Measurements from ENCODE around the gene PTPRR.

PTPRR gene

DNA sequence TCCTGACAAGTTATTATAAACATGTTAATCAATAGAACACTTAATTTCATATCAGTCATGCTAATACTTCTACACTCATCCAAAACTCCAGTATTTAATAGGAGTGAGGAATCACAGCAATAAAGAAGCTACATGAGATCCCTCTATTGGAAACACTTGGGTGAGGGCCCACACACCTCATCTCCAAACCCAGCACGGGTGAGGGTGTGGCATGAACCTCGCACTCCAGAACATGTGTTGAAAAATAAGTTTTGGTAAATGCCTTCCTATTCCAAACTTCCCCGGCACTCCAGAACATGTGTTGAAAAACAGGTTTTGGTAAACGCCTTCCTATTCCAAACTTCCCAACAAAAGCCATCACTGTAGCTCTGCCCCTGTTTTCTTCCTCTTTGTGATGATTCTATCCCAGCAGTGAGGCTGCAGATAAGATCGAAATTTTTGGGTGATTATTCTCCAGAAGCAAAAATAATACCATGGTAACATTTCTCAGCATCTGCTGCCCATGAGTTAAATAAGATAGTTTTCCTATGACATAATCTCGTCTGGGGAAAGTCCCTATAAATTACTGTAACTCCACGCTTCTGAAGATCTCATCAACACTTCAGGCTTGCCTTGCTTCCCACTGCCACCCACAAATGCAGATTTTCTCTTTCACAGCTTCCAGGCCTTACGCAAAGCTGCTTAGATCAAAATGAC is 258.9 kb downstream of the PTPRR start:
- Histone ChIP-seq H3K4me1 (ENCODE audit: insufficient read depth, insufficient read length) (no peaks in the 10 kb centered on the region), H3K27me3 (ENCODE audit: insufficient read depth, insufficient read length) (no peaks in the 10 kb centered on the region), H3K36me3 (ENCODE audit: insufficient read depth, insufficient read length, low read length) (no peaks in the 10 kb centered on the region), H3K9ac (ENCODE audit: insufficient read length, low read depth) (no peak overlapping the region), H3K4me3 (ENCODE audit: insufficient read length, low read depth) (no peak overlapping the region), H3K9me3 (ENCODE audit: insufficient read depth, low read length) (no peaks in the 10 kb centered on the region)
- no peak for TF ChIP-seq SUZ12 (IDR thresholded peaks at IDR 0.05; ENCODE audit: extremely low read depth, insufficient read depth, insufficient read length)
- TF ChIP-seq ZNF274 (IDR thresholded peaks at IDR 0.05; ENCODE audit: low read depth, low read length), result no peak
- no peak for TF ChIP-seq YY1 (IDR thresholded peaks at IDR 0.05; ENCODE audit: insufficient read depth, insufficient read length)
- DNase-seq (ENCODE audit: low read depth, low spot score), result no peak

DNA sequence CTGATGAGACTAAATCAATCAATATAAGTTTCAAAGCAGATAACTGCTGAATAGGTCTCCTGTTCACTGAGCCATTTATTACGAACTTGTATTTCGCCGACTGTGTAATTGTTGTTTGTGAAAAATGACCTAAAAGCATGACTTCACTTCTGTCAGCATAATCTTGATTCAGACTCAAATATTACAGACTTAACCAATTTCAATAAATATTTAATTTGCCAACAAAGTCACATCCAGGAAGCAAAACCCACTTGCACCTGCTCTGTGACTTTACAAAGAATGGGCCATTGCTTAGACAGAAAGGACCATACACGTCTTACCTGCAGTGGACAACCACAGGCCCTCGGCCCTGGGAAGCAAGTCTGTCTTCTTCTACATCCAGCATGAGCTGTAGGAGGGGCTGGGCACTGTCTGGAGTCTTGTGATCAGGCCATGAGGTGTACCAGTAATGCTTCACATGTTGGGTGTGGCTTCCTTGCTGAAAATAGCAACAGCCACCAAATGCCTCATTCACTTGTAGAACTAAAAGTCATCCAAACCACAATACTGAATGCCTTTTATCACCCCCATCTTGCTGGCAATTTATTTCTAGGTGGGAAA is 259.8 kb downstream of the PTPRR start:
- no peak overlapping the region for H3K4me3 ChIP-seq (ENCODE audit: insufficient read length, low read depth)
- no peak for DNase-seq (ENCODE audit: low read depth, low spot score)
- H3K4me1 ChIP-seq (ENCODE audit: insufficient read depth, insufficient read length), result no peaks in the 10 kb centered on the region
- H3K9ac ChIP-seq (ENCODE audit: insufficient read length, low read depth), result no peak overlapping the region
- no peaks in the 10 kb centered on the region for H3K36me3 ChIP-seq (ENCODE audit: insufficient read depth, insufficient read length, low read length)
- no peaks in the 10 kb centered on the region for H3K27me3 ChIP-seq (ENCODE audit: insufficient read depth, insufficient read length)
- no peaks in the 10 kb centered on the region for H3K9me3 ChIP-seq (ENCODE audit: insufficient read depth, low read length)
- TF ChIP-seq YY1 (IDR thresholded peaks at IDR 0.05; ENCODE audit: insufficient read depth, insufficient read length) (no peak), ZNF274 (IDR thresholded peaks at IDR 0.05; ENCODE audit: low read depth, low read length) (no peak), SUZ12 (IDR thresholded peaks at IDR 0.05; ENCODE audit: extremely low read depth, insufficient read depth, insufficient read length) (no peak)

- TF ChIP-seq YY1 (IDR thresholded peaks at IDR 0.05; ENCODE audit: insufficient read depth, insufficient read length), result no peak
- TF ChIP-seq SUZ12 (IDR thresholded peaks at IDR 0.05; ENCODE audit: extremely low read depth, insufficient read depth, insufficient read length), result no peak
- TF ChIP-seq ZNF274 (IDR thresholded peaks at IDR 0.05; ENCODE audit: low read depth, low read length), result no peak
- Histone ChIP-seq H3K9me3 (ENCODE audit: insufficient read depth, low read length) (no peaks in the 10 kb centered on the region), H3K27me3 (ENCODE audit: insufficient read depth, insufficient read length) (no peaks in the 10 kb centered on the region), H3K4me1 (ENCODE audit: insufficient read depth, insufficient read length) (no peaks in the 10 kb centered on the region), H3K36me3 (ENCODE audit: insufficient read depth, insufficient read length, low read length) (no peaks in the 10 kb centered on the region), H3K9ac (ENCODE audit: insufficient read length, low read depth) (no peak overlapping the region), H3K4me3 (ENCODE audit: insufficient read length, low read depth) (no peak overlapping the region)
- no peak for DNase-seq (ENCODE audit: low read depth, low spot score)
Observed at GRCh38 chr12:70660002-70660604, 260.4 kb downstream of the PTPRR start.

DNA sequence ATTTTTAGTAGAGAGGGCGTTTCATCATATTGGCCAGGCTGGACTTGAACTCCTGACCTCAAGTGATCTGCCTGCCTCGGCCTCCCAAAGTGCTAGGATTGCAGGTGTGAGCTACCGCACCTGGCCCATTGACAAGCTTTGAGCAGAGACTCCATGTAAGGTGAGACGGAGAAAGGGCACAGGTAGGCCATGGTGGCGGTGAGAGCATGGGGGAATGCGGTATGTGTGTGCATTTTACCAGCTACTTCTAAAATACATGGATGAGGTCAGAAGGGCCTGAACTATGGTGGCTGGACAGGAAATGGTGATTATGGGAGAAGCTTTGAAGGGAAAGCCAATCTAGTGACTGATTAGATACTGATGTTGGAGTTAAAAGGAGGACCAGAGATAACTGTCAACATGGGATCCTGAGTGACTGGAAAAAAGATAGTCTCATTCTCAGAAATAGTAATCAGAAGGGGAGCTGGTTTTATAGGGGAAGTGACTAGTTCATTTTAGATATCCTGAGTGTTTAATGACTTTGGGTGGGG is 261.4 kb downstream of the PTPRR start:
- H3K4me3 ChIP-seq (ENCODE audit: insufficient read length, low read depth), result no peak overlapping the region
- H3K36me3 ChIP-seq (ENCODE audit: insufficient read depth, insufficient read length, low read length), result no peaks in the 10 kb centered on the region
- H3K9me3 ChIP-seq (ENCODE audit: insufficient read depth, low read length), result no peaks in the 10 kb centered on the region
- no peak for TF ChIP-seq YY1 (IDR thresholded peaks at IDR 0.05; ENCODE audit: insufficient read depth, insufficient read length)
- no peak for TF ChIP-seq ZNF274 (IDR thresholded peaks at IDR 0.05; ENCODE audit: low read depth, low read length)
- TF ChIP-seq SUZ12 (IDR thresholded peaks at IDR 0.05; ENCODE audit: extremely low read depth, insufficient read depth, insufficient read length), result no peak
- DNase-seq (ENCODE audit: low read depth, low spot score), result no peak
- no peaks in the 10 kb centered on the region for H3K27me3 ChIP-seq (ENCODE audit: insufficient read depth, insufficient read length)
- no peaks in the 10 kb centered on the region for H3K4me1 ChIP-seq (ENCODE audit: insufficient read depth, insufficient read length)
- no peak overlapping the region for H3K9ac ChIP-seq (ENCODE audit: insufficient read length, low read depth)

DNA sequence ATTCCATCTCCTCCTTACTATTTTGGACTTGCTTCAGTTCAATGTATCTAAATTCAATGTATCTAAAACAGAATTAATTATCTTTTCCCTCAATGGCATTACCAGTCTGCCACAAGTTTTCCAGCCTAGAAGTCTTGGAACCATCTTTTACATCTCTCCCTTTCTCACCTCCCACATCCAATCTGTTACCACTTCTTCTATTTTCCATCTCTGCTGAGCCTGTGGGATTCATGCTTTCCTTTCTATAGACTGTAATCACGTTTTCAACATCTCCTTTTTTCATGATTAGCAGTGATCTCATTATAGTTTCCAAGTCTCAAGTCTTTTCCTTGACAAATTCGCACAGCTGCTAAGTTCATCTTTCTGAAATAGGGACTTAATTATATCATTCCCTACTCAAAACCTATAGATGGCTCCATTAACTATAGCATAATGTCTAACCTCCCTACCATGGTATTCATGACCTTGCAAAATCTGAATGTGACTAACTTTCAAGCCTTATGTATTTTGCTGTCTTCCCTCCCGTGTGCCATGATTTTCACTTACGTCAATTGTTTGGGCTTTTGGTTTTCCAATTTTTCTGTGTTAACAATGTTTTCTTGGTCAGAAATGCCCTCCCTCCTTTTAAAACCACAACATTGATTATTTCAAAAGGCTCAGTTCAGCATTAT is 262.8 kb downstream of the PTPRR start:
- Histone ChIP-seq H3K36me3 (ENCODE audit: insufficient read depth, insufficient read length, low read length) (no peaks in the 10 kb centered on the region), H3K4me3 (ENCODE audit: insufficient read length, low read depth) (no peak overlapping the region), H3K4me1 (ENCODE audit: insufficient read depth, insufficient read length) (no peaks in the 10 kb centered on the region), H3K9ac (ENCODE audit: insufficient read length, low read depth) (no peak overlapping the region), H3K9me3 (ENCODE audit: insufficient read depth, low read length) (no peaks in the 10 kb centered on the region), H3K27me3 (ENCODE audit: insufficient read depth, insufficient read length) (no peaks in the 10 kb centered on the region)
- TF ChIP-seq YY1 (IDR thresholded peaks at IDR 0.05; ENCODE audit: insufficient read depth, insufficient read length), result no peak
- DNase-seq (ENCODE audit: low read depth, low spot score), result no peak

DNA sequence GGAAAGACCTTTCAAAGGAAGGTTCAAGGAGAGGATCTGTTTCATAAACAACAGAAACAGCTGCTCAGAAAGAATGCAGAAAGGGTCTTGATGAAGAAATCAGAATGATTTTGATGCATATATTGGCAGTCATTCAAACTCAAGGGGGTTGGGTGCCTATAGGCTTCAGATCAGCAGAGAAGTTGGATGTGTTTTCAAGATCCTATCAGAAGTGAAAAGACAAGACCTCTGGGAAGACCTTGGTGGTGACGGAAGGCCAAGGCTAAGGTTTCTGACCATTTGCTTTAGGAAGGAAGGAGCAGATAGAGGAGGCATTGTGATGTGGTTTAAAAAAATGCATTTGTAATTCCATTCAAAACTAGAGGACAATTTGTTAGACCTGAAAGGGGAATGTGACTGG is 268.1 kb downstream of the PTPRR start:
- H3K27me3 ChIP-seq (ENCODE audit: insufficient read depth, insufficient read length), result no peaks in the 10 kb centered on the region
- no peak overlapping the region for H3K4me3 ChIP-seq (ENCODE audit: insufficient read length, low read depth)
- TF ChIP-seq SUZ12 (IDR thresholded peaks at IDR 0.05; ENCODE audit: extremely low read depth, insufficient read depth, insufficient read length), result no peak
- no peak for TF ChIP-seq YY1 (IDR thresholded peaks at IDR 0.05; ENCODE audit: insufficient read depth, insufficient read length)
- TF ChIP-seq ZNF274 (IDR thresholded peaks at IDR 0.05; ENCODE audit: low read depth, low read length), result no peak
- no peaks in the 10 kb centered on the region for H3K9me3 ChIP-seq (ENCODE audit: insufficient read depth, low read length)
- H3K9ac ChIP-seq (ENCODE audit: insufficient read length, low read depth), result no peak overlapping the region
- no peaks in the 10 kb centered on the region for H3K36me3 ChIP-seq (ENCODE audit: insufficient read depth, insufficient read length, low read length)
- H3K4me1 ChIP-seq (ENCODE audit: insufficient read depth, insufficient read length), result no peaks in the 10 kb centered on the region
- DNase-seq (ENCODE audit: low read depth, low spot score), result no peak

DNA sequence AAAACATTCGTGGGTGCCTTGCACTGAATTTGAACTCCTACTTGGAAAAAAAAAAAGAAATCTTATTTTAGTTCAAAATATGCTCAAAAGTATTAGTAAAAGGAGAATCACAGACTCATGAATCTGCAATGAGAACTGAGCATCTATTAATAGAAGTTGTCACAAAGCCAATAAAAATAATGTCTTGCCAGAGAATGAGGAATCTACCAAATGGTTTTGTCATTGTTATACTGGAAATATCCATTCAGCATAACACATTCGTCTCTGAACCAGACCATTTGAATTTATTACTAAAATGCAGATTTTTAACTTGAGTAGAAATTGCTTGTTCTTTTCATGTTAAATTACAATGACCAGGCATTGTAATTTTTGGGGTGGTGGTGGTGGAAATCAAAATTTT is 271.7 kb downstream of the PTPRR start:
- Histone ChIP-seq H3K9me3 (ENCODE audit: insufficient read depth, low read length) (no peaks in the 10 kb centered on the region), H3K27me3 (ENCODE audit: insufficient read depth, insufficient read length) (no peaks in the 10 kb centered on the region), H3K9ac (ENCODE audit: insufficient read length, low read depth) (no peak overlapping the region), H3K36me3 (ENCODE audit: insufficient read depth, insufficient read length, low read length) (no peaks in the 10 kb centered on the region), H3K4me1 (ENCODE audit: insufficient read depth, insufficient read length) (peaks cover 2% of the 10 kb centered on the region), H3K4me3 (ENCODE audit: insufficient read length, low read depth) (no peak overlapping the region)
- TF ChIP-seq SUZ12 (IDR thresholded peaks at IDR 0.05; ENCODE audit: extremely low read depth, insufficient read depth, insufficient read length) (no peak), ZNF274 (IDR thresholded peaks at IDR 0.05; ENCODE audit: low read depth, low read length) (no peak), YY1 (IDR thresholded peaks at IDR 0.05; ENCODE audit: insufficient read depth, insufficient read length) (no peak)
- no peak for DNase-seq (ENCODE audit: low read depth, low spot score)

Measured in NT2/D1 (cell line).